ENCODE data around the gene CPED1. TPM values are rescaled to one million over a fixed set of nuclear protein-coding genes. Genes with fewer than 3 reads are reported as not detected.

The CPED1 gene
- total RNA-seq, 1 donor from 2014 or later: 0.26 TPM

DNA sequence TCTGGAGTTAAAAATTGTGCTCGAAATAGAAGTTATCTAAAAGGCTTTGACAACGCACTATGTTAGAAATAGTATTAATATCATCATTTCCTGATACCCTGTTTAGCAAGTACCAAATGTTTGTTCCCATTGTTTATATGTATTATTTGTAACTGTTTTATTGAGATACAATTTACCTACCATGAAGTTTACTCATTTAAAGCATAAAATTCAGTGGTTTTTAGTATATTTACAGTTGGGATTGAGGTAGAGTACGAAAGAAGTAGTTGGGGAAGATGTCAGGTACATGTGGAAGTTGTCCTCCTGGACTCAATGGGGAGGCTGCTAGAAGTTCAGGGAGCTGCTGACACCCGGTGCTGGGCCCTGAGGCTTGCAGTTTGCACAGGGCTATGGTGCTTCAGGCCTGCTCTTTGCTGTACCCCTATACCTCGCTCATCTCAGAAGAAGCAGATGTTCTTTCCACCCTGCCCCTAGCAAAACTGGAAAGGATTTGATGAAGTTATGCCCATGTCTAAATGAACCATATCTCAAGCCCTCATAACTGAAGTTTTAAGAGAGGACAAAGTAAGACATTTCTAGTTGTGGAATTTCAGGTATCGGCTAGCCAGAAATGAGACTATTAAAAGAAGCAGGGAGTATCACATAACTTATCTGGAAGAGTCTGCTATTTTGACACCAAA lies 315.1 kb downstream of the CPED1 start:
- Histone ChIP-seq H3K4me3 (ENCODE audit: low read depth, low read length) (no peak overlapping the region), H3K27me3 (ENCODE audit: control insufficient read depth, insufficient read depth, low read length) (no peaks in the 10 kb centered on the region), H3K36me3 (ENCODE audit: control insufficient read depth, insufficient read depth, low read length) (no peaks in the 10 kb centered on the region)
- no peak for TF ChIP-seq CTCF (IDR thresholded peaks at IDR 0.05; ENCODE audit: insufficient read depth, low read length, severe bottlenecking)
- FAIRE-seq: no peak
- DNase-seq (ENCODE audit: low read depth): no peak

GRCh38 chr7:121304102-121304658 lies 315.7 kb downstream of the CPED1 start:
- DNase-seq (ENCODE audit: low read depth) (no peak), FAIRE-seq (no peak)
- H3K36me3 ChIP-seq (ENCODE audit: control insufficient read depth, insufficient read depth, low read length): no peaks in the 10 kb centered on the region
- H3K4me3 ChIP-seq (ENCODE audit: low read depth, low read length): no peak overlapping the region
- no peak for TF ChIP-seq CTCF (IDR thresholded peaks at IDR 0.05; ENCODE audit: insufficient read depth, low read length, severe bottlenecking)
- no peaks in the 10 kb centered on the region for H3K27me3 ChIP-seq (ENCODE audit: control insufficient read depth, insufficient read depth, low read length)

DNA sequence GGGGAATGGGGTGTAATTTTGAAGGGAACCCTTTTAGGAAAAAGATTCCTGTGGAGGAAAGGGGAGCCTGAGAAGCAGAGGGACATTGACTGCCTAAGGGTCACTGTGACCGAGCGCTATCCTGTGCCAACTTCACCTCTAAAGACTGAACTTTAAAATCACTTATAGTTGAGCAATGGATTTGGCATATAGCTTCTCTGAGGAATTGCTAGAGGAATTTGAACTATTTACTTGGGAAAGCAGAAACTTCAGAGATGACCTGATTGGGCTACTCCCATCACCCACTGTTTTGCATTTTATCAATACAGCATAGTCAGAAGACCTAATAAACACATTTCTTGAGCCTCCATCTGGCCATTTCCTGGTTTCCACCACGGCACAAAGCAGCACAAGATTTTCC lies 316.6 kb downstream of the CPED1 start:
- no peaks in the 10 kb centered on the region for H3K36me3 ChIP-seq (ENCODE audit: control insufficient read depth, insufficient read depth, low read length)
- FAIRE-seq (no peak), DNase-seq (ENCODE audit: low read depth) (no peak)
- H3K27me3 ChIP-seq (ENCODE audit: control insufficient read depth, insufficient read depth, low read length): no peaks in the 10 kb centered on the region
- H3K4me3 ChIP-seq (ENCODE audit: low read depth, low read length): no peak overlapping the region
- no peak for TF ChIP-seq CTCF (IDR thresholded peaks at IDR 0.05; ENCODE audit: insufficient read depth, low read length, severe bottlenecking)

DNA sequence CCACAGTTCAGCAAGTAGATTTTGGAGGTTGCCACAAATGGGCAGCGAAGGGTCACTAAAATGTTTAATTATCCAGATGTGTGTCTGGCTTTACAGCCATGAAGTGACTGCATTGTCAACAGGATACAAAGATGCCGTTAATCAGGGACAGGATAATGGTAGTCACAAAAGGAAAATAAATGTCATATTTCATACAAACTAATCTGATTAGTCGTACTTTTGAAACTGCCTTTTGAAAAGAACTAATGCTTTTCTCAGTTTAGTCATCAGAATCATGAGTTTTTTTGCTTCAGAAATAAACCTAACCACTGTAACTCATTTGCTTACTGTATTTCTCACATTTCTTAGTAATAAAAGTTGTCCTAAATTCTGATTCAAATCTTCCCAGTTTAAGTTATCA lies 318.1 kb downstream of the CPED1 start:
- Histone ChIP-seq H3K4me3 (ENCODE audit: low read depth, low read length) (no peak overlapping the region), H3K36me3 (ENCODE audit: control insufficient read depth, insufficient read depth, low read length) (no peaks in the 10 kb centered on the region), H3K27me3 (ENCODE audit: control insufficient read depth, insufficient read depth, low read length) (no peaks in the 10 kb centered on the region)
- no peak for FAIRE-seq
- DNase-seq (ENCODE audit: low read depth): no peak
- TF ChIP-seq CTCF (IDR thresholded peaks at IDR 0.05; ENCODE audit: insufficient read depth, low read length, severe bottlenecking): no peak

- H3K36me3 ChIP-seq (ENCODE audit: control insufficient read depth, insufficient read depth, low read length): no peaks in the 10 kb centered on the region
- no peak for TF ChIP-seq CTCF (IDR thresholded peaks at IDR 0.05; ENCODE audit: insufficient read depth, low read length, severe bottlenecking)
- no peak overlapping the region for H3K4me3 ChIP-seq (ENCODE audit: low read depth, low read length)
- FAIRE-seq (no peak), DNase-seq (ENCODE audit: low read depth) (peak; percentile 82)
- H3K27me3 ChIP-seq (ENCODE audit: control insufficient read depth, insufficient read depth, low read length): no peaks in the 10 kb centered on the region
Measured at GRCh38 chr7:121307021-121307574, 318.6 kb downstream of the CPED1 start.
